Prostate gland (tissue), 2 donors: ENCODE measurements around the gene RCBTB2. TPM values are rescaled to one million over a fixed set of nuclear protein-coding genes. Genes with fewer than 3 reads are reported as not detected.

Source experiments
- DNase-seq: peaks from one replicate; pipeline ENCODE4 v3.0.0-alpha.2; 2019; ENCODE audit warnings: low spot score
- H3K27ac ChIP-seq, 2 donors: fragments of 200-600 bp; sonication (generic); 2 replicates each; pipeline ENCODE4 v1.5.1; 2017 to 2019
- H3K27me3 ChIP-seq: fragments of 200-600 bp; sonication (generic); replicated peaks from 2 replicates; pipeline ENCODE4 v1.5.1; 2019; ENCODE audit not compliant: insufficient read depth
- H3K36me3 ChIP-seq, 2 donors: fragments of 200-600 bp; sonication (generic); 1 replicate in 1 of 2; 2 replicates in 1 of 2; pipeline versions ENCODE4 v1.5.1 to v1.8.1; 2017 to 2019
- H3K4me1 ChIP-seq: fragments of 200-600 bp; sonication (generic); replicated peaks from 2 replicates; pipeline ENCODE4 v1.5.1; 2019
- H3K4me3 ChIP-seq, 2 donors: fragments of 200-600 bp; sonication (generic); 2 replicates each; pipeline ENCODE4 v1.5.1; 2017 to 2019
- H3K9me3 ChIP-seq: fragments of 200-600 bp; sonication (generic); 2 replicates; pipeline ENCODE4 v1.5.1; 2017
- POLR2A ChIP-seq: fragments of 450-650 bp; IDR thresholded peaks from one replicate; pipeline ENCODE4 v1.6.1; 2016; ENCODE audit warnings: antibody characterized with exemption, mild to moderate bottlenecking
- POLR2AphosphoS5 ChIP-seq: sonication (generic); formaldehyde crosslinking; IDR thresholded peaks from one replicate; pipeline ENCODE4 v1.6.1; 2017; ENCODE audit warnings: antibody characterized with exemption
- WGBS: methylation state at CpG from one replicate; pipeline ENCODE4 v1.1.5; 2018; 5-methylcytosine and 5-hydroxymethylcytosine counted together
- intact Hi-C: fragments of 100-400 bp; cut with DNase I; formaldehyde crosslinking; loops from one replicate; pipeline ENCODE4 v1.14.2; 2022
- total RNA-seq, 2 donors: library from RNA; depleted of rRNA; stranded (reverse); fragments of >200 nt; gene quantifications; one replicate each; pipeline ENCODE4 v1.1.0, GENCODE V29; 2016
- TF ChIP-seq, protein P1 (sequence below), 4 experiments: fragments of 200-600 bp in 2 of 4; fragments of 450-650 bp in 2 of 4; sonication (generic) in 2 of 4; IDR thresholded peaks; 1 replicate in 3 of 4; 2 replicates in 1 of 4; pipeline ENCODE4 v1.5.1; 2016 to 2019; ENCODE audit warnings: antibody characterized with exemption in 4 of 4, mild to moderate bottlenecking in 2 of 4, moderate library complexity in 2 of 4

The RCBTB2 gene
- total RNA-seq, 2 donors from 2014 or later = 11.6 to 26.2 TPM

- Histone ChIP-seq H3K36me3 (no peaks in the 10 kb centered on the region), H3K4me1 (no peaks in the 10 kb centered on the region), H3K9me3 (no peaks in the 10 kb centered on the region), H3K4me3 (no peak overlapping the region), H3K27me3 (no peaks in the 10 kb centered on the region), H3K27ac (peak overlapping the region; percentile 59 to 72)
- WGBS = 48% methylated on average over 10 of the region's 10 CpGs
- DNase-seq = peak; percentile 64
- intact Hi-C loops = no loop called here
- TF ChIP-seq POLR2A (no peak), POLR2AphosphoS5 (no peak)
- TF ChIP-seq, protein P1, sequence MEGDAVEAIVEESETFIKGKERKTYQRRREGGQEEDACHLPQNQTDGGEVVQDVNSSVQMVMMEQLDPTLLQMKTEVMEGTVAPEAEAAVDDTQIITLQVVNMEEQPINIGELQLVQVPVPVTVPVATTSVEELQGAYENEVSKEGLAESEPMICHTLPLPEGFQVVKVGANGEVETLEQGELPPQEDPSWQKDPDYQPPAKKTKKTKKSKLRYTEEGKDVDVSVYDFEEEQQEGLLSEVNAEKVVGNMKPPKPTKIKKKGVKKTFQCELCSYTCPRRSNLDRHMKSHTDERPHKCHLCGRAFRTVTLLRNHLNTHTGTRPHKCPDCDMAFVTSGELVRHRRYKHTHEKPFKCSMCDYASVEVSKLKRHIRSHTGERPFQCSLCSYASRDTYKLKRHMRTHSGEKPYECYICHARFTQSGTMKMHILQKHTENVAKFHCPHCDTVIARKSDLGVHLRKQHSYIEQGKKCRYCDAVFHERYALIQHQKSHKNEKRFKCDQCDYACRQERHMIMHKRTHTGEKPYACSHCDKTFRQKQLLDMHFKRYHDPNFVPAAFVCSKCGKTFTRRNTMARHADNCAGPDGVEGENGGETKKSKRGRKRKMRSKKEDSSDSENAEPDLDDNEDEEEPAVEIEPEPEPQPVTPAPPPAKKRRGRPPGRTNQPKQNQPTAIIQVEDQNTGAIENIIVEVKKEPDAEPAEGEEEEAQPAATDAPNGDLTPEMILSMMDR (IDR thresholded peaks at IDR 0.05) = no peak
These were observed 25.9 kb downstream of the RCBTB2 start for GRCh38 chr13:48507021-48507420.

DNA sequence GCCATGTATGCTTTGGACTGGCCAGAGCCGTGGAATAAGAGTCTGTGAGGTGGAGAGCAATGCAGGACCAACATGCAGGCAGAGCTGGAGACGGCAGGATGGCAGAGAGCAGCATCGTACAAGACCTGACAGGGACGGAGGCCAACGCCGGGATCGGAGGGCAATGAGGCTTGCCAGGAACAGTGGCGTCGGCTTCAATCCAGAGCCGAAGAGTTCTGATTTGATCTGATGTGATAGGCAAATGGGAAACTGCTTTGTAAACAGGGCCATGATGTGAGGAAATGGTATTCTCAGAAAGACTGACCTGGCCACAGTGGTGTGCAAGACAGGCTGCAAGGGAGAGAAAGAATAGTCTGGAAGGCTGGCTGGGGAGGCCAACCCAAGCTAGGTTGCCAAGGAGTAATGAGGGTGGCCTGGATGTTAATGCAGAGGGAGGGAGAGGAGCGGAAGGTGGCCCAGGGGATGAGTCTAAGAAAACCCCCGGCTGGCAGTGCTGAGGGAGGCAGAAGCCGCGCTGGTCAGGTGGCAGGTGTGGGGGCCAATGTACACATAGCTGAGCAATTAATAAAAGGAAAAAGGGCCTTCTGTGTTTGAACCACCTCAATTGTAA lies 26.7 kb downstream of the RCBTB2 start:
- Histone ChIP-seq H3K27me3 (no peaks in the 10 kb centered on the region), H3K9me3 (no peaks in the 10 kb centered on the region), H3K36me3 (no peaks in the 10 kb centered on the region), H3K27ac (peak overlapping the region; percentile 59 to 72), H3K4me3 (no peak overlapping the region), H3K4me1 (no peaks in the 10 kb centered on the region)
- DNase-seq = peak; percentile 46
- 33% methylated on average over 14 of the region's 14 CpGs for WGBS
- TF ChIP-seq POLR2A (no peak), POLR2AphosphoS5 (no peak)
- TF ChIP-seq, protein P1 (IDR thresholded peaks at IDR 0.05) = no peak
- intact Hi-C loops = no loop called here

GRCh38 chr13:48505597-48506091 lies 27.2 kb downstream of the RCBTB2 start:
- Histone ChIP-seq H3K36me3 (no peaks in the 10 kb centered on the region), H3K27me3 (no peaks in the 10 kb centered on the region), H3K4me3 (no peak overlapping the region), H3K4me1 (no peaks in the 10 kb centered on the region), H3K9me3 (no peaks in the 10 kb centered on the region), H3K27ac (peak overlapping the region; percentile 59 to 72)
- DNase-seq = peak; percentile 46
- 52% methylated on average over 11 of the region's 11 CpGs for WGBS
- intact Hi-C loops = no loop called here
- peak; percentile 20 for TF ChIP-seq POLR2AphosphoS5
- TF ChIP-seq, protein P1 (IDR thresholded peaks at IDR 0.05) = no peak

DNA sequence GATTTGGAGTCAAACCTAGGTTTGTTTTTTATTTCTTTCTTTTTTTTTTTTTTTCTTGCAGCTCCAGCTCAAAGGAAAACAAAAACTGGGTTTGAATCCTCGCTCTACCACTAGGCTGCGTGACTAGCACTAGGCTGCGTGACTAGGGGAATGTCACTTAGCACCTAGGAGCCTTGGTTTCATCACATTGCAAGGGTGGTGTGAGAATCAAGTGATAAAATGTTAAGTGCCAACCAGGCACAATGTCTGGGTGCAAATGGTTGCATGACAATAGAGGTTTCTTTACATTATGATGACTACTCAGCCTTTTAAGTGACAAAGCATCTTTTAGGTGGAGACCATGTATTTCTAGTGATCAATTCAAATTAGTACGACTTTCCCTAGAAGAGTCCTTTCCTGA lies 27.9 kb downstream of the RCBTB2 start:
- Histone ChIP-seq H3K27ac (peak overlapping the region; percentile 59 to 72), H3K9me3 (no peaks in the 10 kb centered on the region), H3K4me3 (no peak overlapping the region), H3K27me3 (no peaks in the 10 kb centered on the region), H3K36me3 (no peaks in the 10 kb centered on the region), H3K4me1 (no peaks in the 10 kb centered on the region)
- 79% methylated on average over 4 of the region's 4 CpGs for WGBS
- no peak for DNase-seq
- intact Hi-C loops = no loop called here
- TF ChIP-seq POLR2A = no peak
- no peak for TF ChIP-seq POLR2AphosphoS5
- TF ChIP-seq, protein P1 (IDR thresholded peaks at IDR 0.05) = no peak

GRCh38 chr13:48504606-48505005 lies 28.3 kb downstream of the RCBTB2 start:
- Histone ChIP-seq H3K27me3 (no peaks in the 10 kb centered on the region), H3K36me3 (no peaks in the 10 kb centered on the region), H3K4me1 (no peaks in the 10 kb centered on the region), H3K4me3 (no peak overlapping the region), H3K9me3 (no peaks in the 10 kb centered on the region), H3K27ac (peak overlapping the region in 1 of 2 donors; percentile 72)
- 51% methylated on average over 8 of the region's 8 CpGs for WGBS
- intact Hi-C loops = no loop called here
- peak; percentile 36 for DNase-seq
- TF ChIP-seq, protein P1 (IDR thresholded peaks at IDR 0.05) = no peak
- TF ChIP-seq POLR2AphosphoS5 (no peak), POLR2A (no peak)
